Subcutaneous adipose tissue (tissue), 4 donors: ENCODE data around the gene ZNF462. TPM values are rescaled to one million over a fixed set of nuclear protein-coding genes. Genes with fewer than 3 reads are reported as not detected.

Experiments
- total RNA-seq, 4 donors: library from RNA; depleted of rRNA; stranded (reverse); fragments of >200 nt; gene quantifications; one replicate each; pipeline ENCODE4 v1.1.0, GENCODE V29; 2016
- TF ChIP-seq, protein P1 (sequence below): fragments of 450-650 bp; IDR thresholded peaks from one replicate; pipeline ENCODE4 v1.5.1; 2016; ENCODE audit warnings: low read depth, mild to moderate bottlenecking, control low read depth, antibody characterized with exemption, moderate library complexity

Gene ZNF462
- total RNA-seq, 4 donors from 2014 or later, result 10.3 to 20.5 (median 13.1) TPM

DNA sequence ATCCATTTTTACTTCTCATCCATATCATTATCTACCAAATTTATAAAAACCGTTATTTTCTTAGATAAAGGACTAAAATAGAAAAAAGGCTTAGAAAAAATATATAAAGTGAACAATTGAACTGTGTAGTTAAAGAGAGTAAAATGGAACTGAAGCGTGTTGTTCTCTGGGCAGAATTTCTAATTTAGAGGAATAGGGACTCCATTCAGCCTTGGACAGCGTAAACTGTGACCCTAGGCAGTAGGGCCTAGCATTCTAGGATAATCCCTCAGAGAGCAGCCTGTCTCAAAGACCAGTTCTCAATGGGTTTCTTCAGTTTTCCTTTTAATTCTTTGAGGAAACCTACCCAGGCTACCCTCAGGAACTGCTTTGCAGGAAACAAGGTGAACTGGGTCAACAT, 11.1 kb downstream of the ZNF462 start:
- TF ChIP-seq, protein P1, sequence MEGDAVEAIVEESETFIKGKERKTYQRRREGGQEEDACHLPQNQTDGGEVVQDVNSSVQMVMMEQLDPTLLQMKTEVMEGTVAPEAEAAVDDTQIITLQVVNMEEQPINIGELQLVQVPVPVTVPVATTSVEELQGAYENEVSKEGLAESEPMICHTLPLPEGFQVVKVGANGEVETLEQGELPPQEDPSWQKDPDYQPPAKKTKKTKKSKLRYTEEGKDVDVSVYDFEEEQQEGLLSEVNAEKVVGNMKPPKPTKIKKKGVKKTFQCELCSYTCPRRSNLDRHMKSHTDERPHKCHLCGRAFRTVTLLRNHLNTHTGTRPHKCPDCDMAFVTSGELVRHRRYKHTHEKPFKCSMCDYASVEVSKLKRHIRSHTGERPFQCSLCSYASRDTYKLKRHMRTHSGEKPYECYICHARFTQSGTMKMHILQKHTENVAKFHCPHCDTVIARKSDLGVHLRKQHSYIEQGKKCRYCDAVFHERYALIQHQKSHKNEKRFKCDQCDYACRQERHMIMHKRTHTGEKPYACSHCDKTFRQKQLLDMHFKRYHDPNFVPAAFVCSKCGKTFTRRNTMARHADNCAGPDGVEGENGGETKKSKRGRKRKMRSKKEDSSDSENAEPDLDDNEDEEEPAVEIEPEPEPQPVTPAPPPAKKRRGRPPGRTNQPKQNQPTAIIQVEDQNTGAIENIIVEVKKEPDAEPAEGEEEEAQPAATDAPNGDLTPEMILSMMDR, result no peak

DNA sequence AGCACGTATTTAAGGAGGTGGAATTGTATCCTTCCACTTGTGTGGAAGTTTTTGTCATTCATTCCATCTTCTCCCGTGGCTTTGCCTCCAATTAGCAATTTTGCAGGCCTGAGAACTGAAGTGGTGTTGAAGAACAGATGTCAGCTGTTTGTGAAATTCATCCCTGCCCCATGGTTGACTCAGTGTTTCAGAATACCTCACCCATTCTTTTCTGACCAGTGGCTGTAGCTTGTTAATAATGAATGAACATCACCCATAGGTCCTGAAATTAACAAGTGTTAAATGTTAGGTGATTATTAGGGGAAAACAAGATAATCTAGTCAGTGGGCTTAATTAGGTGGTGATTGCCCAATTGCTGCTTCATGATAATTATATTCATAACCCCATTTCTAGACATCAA, 11.7 kb downstream of the ZNF462 start:
- TF ChIP-seq, protein P1, result no peak

DNA sequence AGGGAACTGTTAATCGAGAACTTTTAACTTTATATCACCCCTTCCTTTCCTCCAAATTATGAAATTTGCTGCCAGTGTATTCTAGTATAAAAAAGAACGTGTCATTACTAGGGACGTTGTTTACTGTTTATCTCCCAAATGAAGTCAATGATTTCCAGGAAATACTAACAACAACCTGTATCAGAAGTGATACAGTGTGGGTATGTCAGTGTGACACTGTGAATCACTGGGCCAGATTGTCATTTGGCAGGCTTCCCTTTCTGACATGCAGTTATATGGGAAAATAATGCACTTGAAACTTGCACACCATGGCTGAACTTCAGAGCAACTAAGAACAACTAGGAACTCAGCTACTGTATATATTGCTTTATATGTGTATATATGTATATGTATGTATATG, 12.6 kb downstream of the ZNF462 start:
- TF ChIP-seq, protein P1, result no peak

DNA sequence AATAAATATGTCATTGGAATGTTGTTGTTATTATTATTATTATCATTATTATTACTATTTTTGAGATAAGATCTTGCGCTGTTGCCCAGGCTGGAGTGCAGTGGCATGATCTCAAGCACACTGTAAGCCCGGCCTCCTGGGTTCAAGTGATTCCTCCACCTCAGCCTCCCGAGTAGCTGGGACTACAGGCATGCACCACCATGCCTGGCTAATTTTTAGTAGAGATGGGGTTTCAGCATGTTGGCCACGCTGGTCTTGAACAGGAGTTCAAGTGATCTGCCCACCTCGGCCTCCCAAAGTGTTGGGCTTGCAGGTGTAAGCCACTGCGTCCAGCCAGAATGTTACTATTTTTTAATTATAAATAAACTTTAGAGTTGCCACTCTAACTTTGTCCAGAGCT, 14.4 kb downstream of the ZNF462 start:
- TF ChIP-seq, protein P1, result no peak

DNA sequence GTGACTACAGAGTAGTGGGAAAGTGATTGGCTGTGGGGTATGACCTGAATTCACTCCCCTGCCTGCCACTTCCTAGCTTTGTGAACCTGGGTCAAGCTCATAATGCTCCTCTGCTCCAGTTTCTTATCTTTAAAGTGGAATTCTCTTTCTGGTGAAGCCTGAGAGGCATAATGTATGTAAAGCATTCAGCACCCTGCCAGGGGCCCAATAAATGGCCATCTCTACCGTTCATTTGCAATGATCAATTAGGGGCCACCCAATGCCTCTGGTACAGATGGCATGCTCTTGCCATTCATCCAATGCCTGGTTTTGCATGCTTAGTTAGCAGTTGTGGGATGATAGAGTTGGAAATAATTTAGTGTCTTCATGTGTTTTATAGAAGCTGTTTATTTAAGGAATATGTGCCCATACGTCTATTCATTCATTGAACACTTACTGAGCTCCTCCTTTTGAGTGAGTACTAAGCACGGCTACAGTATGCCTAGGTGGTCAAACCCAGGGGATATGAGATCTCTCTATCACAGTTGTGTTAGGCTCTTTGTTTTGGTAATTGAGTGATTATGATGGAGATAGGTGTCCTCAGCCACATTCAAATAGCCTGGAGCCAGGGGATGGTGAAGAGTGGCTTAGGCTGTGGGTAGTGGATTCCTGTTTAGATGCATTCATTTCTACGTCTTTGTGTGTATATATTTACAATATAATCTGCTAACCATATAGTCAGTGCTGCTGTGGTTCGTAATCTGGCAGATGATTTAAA, 15.3 kb downstream of the ZNF462 start:
- TF ChIP-seq, protein P1, result no peak

- TF ChIP-seq, protein P1, result no peak
Measured at GRCh38 chr9:106878934-106879333, 16.0 kb downstream of the ZNF462 start.

DNA sequence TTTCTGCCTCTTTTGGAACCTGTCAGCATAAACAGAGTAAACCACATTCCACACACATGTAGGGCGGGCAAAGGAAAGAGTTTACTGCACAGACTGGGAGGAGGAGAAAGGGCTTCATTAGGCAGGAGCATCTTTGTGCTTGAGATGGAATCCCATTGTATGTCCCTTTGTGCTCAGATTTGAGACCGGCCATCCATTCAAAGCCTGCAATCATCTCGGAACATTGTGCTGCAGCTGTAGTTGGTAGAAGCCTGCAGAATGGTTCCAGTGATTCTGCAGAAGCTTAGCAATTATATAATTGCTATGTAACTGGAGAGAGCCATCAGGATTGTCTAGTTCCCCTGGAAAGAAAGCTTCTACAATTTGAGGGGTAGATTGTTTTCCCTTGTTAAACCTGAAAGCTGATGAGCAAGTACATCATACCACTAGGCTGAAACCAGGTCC, 16.5 kb downstream of the ZNF462 start:
- TF ChIP-seq, protein P1, result no peak
